Activated naive CD4-positive, alpha-beta T cell treated with anti-CD3 and anti-CD28 coated beads for 36 hours (primary cell): ENCODE data around the gene REEP3. TPM values are rescaled to one million over a fixed set of nuclear protein-coding genes. Genes with fewer than 3 reads are reported as not detected.
A peak's percentile ranks its signal among the peaks of the same experiment; 100 is the strongest.

Experiments
- CTCF ChIA-PET: fragments of 350-600 bp; sonication (Branson Sonifier 250); formaldehyde crosslinking; loops from one replicate; lab custom pipeline; 2021; ENCODE audit warnings: antibody characterized with exemption; lab: Charles Lee
- DNase-seq: peaks from one replicate; pipeline ENCODE4 v3.0.0-alpha.2; 2020
- H3K27ac Mint-ChIP-seq: one replicate; pipeline ENCODE4 v1.8.0; 2021; ENCODE audit warnings: mild to moderate bottlenecking, mixed read lengths
- H3K27me3 Mint-ChIP-seq: one replicate; pipeline ENCODE4 v1.8.0; 2021; ENCODE audit warnings: low read depth, mixed read lengths
- H3K36me3 Mint-ChIP-seq: one replicate; pipeline ENCODE4 v1.8.0; 2021; ENCODE audit warnings: low read depth, mixed read lengths
- H3K4me1 Mint-ChIP-seq: one replicate; pipeline ENCODE4 v1.8.0; 2021; ENCODE audit warnings: low read depth, mixed read lengths
- H3K4me3 Mint-ChIP-seq: one replicate; pipeline ENCODE4 v1.8.0; 2021; ENCODE audit warnings: mild to moderate bottlenecking, moderate library complexity, mixed read lengths
- H3K9me3 Mint-ChIP-seq: one replicate; pipeline ENCODE4 v1.8.0; 2021; ENCODE audit warnings: mixed read lengths
- intact Hi-C: fragments of 100-400 bp; cut with micrococcal nuclease; formaldehyde crosslinking; loops from one replicate; pipeline ENCODE4 v1.15.1; 2023
- total RNA-seq, 2 experiments: library from RNA; stranded (reverse); gene quantifications; one replicate each; pipeline ENCODE4 v1.2.3, GENCODE V29; 2021

REEP3 gene
- total RNA-seq, 2 experiments from 2014 or later: 11.2 to 11.9 TPM

DNA sequence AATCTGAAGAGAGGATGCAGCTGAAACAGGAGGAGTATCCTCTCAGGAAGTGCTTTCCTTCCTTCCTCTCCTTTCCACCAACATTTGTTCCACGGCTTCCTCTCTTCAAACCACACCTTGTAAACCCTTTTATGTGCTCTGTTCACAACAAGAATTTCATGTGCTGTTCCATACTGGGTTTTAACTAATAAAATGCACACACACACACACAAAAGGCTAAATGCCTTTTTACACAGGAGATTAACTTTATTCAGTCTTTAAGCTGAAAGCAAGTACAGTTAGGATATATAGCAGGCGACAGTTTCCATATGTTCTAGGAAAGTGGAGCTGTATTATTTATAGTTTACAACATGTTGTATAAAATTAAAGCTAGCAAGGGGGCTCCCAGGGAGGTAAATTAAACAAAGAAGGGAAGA is 106.7 kb downstream of the REEP3 start:
- Mint-ChIP-seq H3K27me3 (no peaks in the 10 kb centered on the region), H3K27ac (no peak overlapping the region), H3K4me1 (peaks cover 17% of the 10 kb centered on the region), H3K4me3 (no peak overlapping the region), H3K36me3 (no peaks in the 10 kb centered on the region), H3K9me3 (no peaks in the 10 kb centered on the region)
- intact Hi-C loops: loop anchor here (5.0 kb wide), 1 partner anchor 281 kb away; no protein-coding TSS in a partner anchor
- DNase-seq: no peak
- CTCF ChIA-PET: interaction anchor here (0.6 to 6.4 kb wide), 15 partner anchors 11 to 483 kb away, joined by 3 to 77 read pairs (median 7); partner anchors contain the start of gene REEP3

DNA sequence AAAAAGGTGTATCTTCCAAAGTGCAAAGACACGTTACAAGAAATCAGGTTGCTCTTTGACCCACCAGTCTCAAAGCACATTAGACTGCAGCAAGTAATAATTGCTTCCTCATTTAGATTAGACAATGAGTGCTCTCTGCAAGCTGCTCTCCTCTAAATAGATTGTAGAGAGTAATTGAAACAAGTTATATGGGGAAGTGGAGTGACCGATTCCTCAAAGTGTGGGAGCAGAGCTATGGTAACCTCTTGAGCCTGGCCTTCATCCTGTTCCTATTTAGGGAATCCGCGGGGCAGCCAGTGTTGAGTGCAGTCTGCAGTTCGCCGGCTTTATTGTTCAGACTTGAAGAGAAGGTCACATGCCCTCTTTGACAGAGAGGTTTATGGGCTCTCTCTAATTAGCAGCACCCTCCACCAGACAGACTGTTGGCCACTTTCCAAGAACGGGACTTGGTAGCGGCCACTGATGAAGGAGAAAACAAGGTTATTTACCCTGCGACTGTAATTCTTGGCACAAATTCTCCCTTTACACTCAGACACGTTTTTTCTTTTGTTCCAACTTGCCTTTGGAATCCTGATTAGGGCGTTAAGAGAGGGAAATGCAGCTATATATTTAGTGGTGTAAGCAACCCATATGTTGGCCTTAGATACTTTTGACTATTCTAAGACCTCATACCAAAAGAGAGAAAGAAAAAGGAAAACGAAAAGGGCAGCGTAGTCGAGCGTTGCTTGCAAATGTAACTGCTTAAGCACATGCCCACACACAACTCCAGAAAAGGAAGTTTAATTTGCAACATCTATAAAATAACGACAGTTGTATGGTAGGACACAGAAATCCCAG is 107.5 kb downstream of the REEP3 start:
- intact Hi-C loops: loop anchor here (1.0 to 5.0 kb wide), 12 partner anchors 17 to 812 kb away; partner anchors contain the start of genes EGR2, JMJD1C and NRBF2
- H3K36me3 Mint-ChIP-seq: no peaks in the 10 kb centered on the region
- H3K4me1 Mint-ChIP-seq: peaks cover 17% of the 10 kb centered on the region
- peak overlapping the region; percentile 3 for H3K27ac Mint-ChIP-seq
- CTCF ChIA-PET: interaction anchor here (0.6 to 6.4 kb wide), 40 partner anchors 10 to 656 kb away, joined by 3 to 77 read pairs (median 4); partner anchors contain the start of genes NRBF2 and REEP3
- no peaks in the 10 kb centered on the region for H3K27me3 Mint-ChIP-seq
- H3K4me3 Mint-ChIP-seq: peak overlapping the region; percentile 82
- peak; percentile 18 for DNase-seq
- H3K9me3 Mint-ChIP-seq: no peaks in the 10 kb centered on the region

DNA sequence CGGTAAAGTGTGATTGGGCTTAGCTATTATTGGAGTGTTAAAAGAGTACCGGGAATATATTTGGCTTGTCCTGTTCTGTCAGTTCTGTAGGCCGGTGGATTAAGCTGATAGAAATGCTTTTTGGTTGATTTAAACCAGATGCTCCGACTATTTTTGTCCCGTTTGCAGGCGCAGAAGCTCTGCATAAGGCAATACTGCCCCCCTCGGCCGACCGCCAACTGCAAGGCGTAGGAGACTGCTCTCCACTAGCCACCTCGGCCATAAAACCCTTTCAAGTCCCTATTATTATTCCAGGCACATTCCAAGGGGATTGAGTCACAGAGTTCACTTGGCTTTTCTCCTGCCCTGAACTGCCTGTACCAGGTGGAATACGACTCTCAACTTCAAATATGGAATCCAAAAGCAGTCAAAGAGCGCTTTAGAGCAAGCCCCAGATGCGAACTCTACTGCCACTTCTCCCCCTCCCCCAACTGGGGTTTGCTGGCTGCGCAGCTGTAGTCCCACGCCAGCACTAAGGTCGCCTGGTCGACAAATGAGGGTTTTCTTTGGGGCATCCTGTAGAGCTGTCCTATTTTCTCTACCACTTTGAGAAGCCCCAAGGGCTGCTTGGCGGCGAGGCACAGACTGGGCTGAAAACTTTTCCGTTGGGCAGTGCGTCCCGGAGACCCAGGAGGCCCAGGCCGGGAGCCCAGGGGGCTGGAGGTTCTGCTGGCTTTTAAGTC is 108.3 kb downstream of the REEP3 start:
- intact Hi-C loops: loop anchor here (1.0 to 5.0 kb wide), 13 partner anchors 18 to 813 kb away; partner anchors contain the start of genes EGR2, JMJD1C and NRBF2
- Mint-ChIP-seq H3K36me3 (no peaks in the 10 kb centered on the region), H3K4me1 (peaks cover 17% of the 10 kb centered on the region), H3K9me3 (no peaks in the 10 kb centered on the region), H3K4me3 (peak overlapping the region; percentile 82), H3K27ac (peak overlapping the region; percentile 69), H3K27me3 (no peaks in the 10 kb centered on the region)
- CTCF ChIA-PET: interaction anchor here (0.6 to 6.4 kb wide), 38 partner anchors 11 to 657 kb away, joined by 3 to 77 read pairs (median 4); partner anchors contain the start of genes NRBF2 and REEP3
- peak; percentile 89 for DNase-seq

DNA sequence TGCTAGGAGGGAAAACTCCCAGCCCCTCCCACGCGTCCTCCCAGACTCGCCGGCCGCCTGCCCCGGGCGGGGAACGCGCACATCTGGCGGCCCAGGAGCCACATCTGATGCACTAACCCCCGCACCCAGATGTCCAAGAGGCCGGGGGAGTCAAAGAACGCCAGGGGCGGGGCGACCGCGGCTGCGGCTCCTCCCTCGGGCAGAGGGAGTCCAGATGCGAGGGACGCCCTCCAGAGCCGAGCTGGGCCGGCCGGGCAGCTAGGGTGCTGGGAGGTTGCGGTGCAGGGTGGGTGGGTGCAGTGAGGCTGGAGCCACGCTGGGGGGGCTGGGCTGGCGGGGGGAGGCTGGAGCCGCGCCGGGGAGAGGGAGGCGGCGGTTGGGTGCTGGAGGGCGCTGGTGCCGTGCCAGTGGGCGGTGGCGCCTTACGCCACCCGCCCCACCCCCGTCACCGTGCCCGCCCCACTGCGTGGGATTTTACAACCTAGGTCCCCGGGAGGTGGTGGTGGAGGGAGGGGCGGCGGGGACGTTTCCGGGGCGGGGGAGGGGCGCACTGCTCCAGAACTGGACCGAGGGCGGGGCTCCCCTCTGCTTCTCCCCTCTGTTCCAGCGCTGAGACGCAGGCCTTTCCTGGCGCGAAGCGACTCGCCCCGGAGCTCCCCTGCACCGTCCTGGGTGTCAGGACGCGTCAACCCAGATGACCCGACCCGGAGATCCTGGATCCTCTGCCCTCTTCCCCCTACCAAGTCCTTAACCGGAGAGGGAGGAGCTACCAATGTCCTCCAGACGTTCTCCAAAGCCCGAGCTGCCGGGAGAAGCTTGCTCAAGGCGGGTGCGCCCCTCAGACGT is 109.1 kb downstream of the REEP3 start:
- peak; percentile 79 for DNase-seq
- Mint-ChIP-seq H3K36me3 (no peaks in the 10 kb centered on the region), H3K27me3 (no peaks in the 10 kb centered on the region), H3K27ac (peak overlapping the region; percentile 76), H3K9me3 (no peaks in the 10 kb centered on the region), H3K4me1 (peaks cover 17% of the 10 kb centered on the region), H3K4me3 (peak overlapping the region; percentile 87)
- CTCF ChIA-PET: interaction anchor here (0.6 to 6.4 kb wide), 20 partner anchors 14 to 498 kb away, joined by 3 to 77 read pairs (median 4); partner anchors contain the start of gene NRBF2
- intact Hi-C loops: loop anchor here (1.0 kb wide), 1 partner anchor 90 kb away; no protein-coding TSS in a partner anchor

DNA sequence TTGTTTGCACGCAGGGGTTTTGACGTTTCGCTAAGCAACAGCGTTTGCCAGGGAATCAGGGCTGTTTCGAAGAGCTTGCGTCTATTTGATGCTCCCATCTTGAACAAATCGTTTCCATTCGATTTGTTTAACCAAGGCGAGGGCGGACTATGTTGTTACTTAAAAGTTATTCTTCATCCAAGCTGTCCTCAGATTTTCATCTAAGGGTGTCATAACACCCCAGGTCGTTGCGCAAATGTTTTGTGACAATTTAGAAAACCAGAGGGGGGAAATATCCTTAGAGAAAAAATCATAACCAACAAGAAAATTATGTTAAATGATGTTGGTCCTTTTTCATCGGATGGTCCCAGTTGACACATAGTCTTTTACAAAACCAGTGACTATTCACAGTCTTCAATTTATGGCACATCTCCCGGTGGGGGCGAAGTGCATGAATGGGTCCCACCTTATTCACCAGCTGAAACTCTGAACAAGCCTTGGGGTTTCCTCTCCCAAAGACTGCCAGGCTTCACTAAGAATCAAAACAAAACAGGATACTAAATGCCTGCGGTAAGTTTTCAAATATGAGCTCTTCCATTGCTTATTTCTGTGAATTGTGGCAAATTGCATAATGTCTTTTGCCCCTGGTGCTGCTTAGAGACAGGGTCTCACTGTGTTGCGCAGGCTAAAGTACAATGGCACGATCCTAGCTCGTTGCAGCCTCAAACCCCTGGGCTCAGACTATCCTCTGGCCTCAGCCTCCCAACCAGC is 109.9 kb downstream of the REEP3 start:
- no peak for DNase-seq
- Mint-ChIP-seq H3K36me3 (no peaks in the 10 kb centered on the region), H3K27ac (peak overlapping the region; percentile 76), H3K9me3 (no peaks in the 10 kb centered on the region), H3K4me3 (peak overlapping the region; percentile 87), H3K4me1 (peaks cover 16% of the 10 kb centered on the region), H3K27me3 (no peaks in the 10 kb centered on the region)
- intact Hi-C loops: loop anchor here (1.0 kb wide), 1 partner anchor 89 kb away; no protein-coding TSS in a partner anchor
- CTCF ChIA-PET: interaction anchor here (0.6 to 6.4 kb wide), 12 partner anchors 15 to 463 kb away, joined by 3 to 77 read pairs (median 4); no protein-coding TSS in a partner anchor

DNA sequence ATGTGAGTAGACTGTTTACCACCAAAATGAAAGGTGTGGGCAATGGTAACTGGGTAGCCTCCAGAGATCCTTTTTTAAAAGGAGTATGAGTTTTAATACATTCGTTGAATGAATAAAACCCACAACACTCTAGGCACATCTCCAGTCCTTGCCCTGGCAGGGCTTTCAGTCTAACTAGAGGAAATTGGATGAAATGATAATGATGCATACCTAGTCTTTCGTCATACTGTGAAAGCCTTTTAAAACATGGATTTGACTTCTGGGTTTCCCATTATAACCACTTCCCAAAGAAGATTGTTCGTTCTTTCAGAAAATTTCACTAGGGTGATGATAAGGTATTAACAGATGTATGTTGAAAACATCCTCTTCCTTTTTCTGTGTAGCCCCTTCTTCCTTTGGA is 110.8 kb downstream of the REEP3 start:
- no peak for DNase-seq
- intact Hi-C loops: no loop called here
- no peak overlapping the region for H3K4me3 Mint-ChIP-seq
- H3K4me1 Mint-ChIP-seq: peaks cover 15% of the 10 kb centered on the region
- H3K9me3 Mint-ChIP-seq: no peaks in the 10 kb centered on the region
- H3K36me3 Mint-ChIP-seq: no peaks in the 10 kb centered on the region
- H3K27me3 Mint-ChIP-seq: no peaks in the 10 kb centered on the region
- no peak overlapping the region for H3K27ac Mint-ChIP-seq
- CTCF ChIA-PET: interaction anchor here (1.1 to 6.4 kb wide), 7 partner anchors 15 to 464 kb away, joined by 3 to 77 read pairs (median 7); no protein-coding TSS in a partner anchor

DNA sequence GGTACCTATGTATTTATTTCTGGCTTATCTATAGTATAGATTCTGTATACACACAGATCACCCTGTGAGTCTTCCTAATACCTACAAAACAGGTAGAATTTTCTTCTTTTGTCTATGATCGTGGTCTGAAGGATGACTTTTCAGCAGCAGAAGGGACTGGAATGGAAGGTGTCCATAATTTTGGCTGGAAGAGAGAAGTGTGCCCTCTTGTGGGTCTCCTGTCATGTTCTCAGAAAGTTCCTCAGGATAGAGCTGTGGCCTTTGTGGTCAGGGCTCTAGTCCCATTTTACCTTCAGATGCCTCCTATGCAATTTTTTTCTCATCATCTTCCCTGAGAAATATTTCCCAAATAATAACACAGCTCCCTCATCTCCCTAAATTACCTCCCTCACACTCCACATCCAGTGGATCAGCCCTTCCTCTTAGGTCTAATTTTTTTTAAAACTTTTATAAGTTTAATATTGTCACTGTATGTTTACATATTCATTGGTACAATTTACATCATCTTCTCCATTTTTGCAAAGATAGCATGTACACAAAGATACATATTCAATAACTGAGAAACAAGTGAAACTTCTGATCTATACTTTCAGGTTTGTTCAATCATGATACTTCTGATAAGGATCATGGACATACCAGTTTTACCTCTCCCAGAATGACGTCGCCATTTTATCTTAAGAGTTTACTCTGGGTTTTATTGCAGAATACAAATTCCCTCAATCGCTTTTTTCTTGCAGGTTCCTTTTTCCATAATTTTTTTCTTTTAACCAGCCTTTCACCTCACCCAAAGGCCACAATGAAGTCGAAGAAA is 112.7 kb downstream of the REEP3 start:
- Mint-ChIP-seq H3K27ac (no peak overlapping the region), H3K36me3 (no peaks in the 10 kb centered on the region), H3K9me3 (no peaks in the 10 kb centered on the region), H3K4me1 (peaks cover 9% of the 10 kb centered on the region), H3K4me3 (no peak overlapping the region), H3K27me3 (no peaks in the 10 kb centered on the region)
- peak; percentile 17 for DNase-seq
- CTCF ChIA-PET: interaction anchor here (0.7 to 1.8 kb wide), 5 partner anchors 87 to 467 kb away, joined by 3 to 7 read pairs (median 3); no protein-coding TSS in a partner anchor
- intact Hi-C loops: no loop called here

DNA sequence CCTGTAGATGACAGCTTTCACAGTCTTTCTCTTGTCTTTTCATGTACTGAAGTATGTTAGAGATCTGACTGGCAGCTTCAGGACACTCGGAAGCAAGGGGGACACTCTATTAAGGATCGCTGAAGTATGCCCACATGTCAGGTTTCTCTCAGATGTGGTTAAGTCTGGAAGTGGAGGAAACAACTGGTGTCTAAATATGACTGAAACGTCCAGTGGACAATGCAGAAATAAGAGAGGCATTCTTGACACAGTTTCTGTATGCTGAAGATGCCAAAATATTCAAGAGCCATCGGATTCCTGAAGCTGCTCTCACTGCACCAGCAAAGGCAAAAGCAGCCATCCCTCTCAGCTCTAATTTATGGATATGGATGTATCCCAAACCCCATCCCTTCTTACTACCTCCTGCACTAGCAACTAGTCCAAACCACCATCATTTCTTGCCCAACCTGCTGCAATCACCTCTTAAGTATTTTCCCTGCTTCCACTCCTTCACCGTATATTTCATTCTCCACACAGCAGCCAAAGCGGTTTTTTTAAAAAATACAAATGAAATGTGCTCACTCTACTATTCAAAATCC is 113.4 kb downstream of the REEP3 start:
- Mint-ChIP-seq H3K4me3 (no peak overlapping the region), H3K9me3 (no peaks in the 10 kb centered on the region), H3K4me1 (peaks cover 6% of the 10 kb centered on the region), H3K36me3 (no peaks in the 10 kb centered on the region), H3K27me3 (no peaks in the 10 kb centered on the region), H3K27ac (no peak overlapping the region)
- DNase-seq: no peak
- CTCF ChIA-PET: interaction anchor here (1.0 to 1.2 kb wide), 2 partner anchors 86 to 468 kb away, joined by 3 to 4 read pairs; no protein-coding TSS in a partner anchor
- intact Hi-C loops: no loop called here

DNA sequence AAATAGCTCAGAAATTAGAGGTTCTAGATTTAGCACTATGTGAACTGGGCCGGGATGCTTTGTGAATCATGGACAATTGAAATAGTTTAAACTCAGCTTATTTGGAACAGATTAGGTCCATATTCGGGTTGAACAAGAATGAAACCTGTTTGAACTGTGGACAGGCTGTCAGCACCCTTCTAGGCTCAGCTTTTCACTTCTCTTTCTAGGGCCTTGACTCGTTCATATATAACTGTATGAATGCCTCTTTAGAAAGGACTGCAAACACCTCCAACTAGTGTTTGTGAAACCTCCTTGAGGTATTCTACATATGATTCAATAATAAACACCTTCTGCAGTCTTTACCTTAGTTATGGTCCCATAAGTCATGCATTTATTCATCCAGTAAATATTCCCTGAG is 115.6 kb downstream of the REEP3 start:
- H3K27ac Mint-ChIP-seq: no peak overlapping the region
- H3K9me3 Mint-ChIP-seq: no peaks in the 10 kb centered on the region
- CTCF ChIA-PET: interaction anchor here (0.7 to 1.1 kb wide), 2 partner anchors 82 to 470 kb away, joined by 3 to 5 read pairs; no protein-coding TSS in a partner anchor
- intact Hi-C loops: no loop called here
- H3K36me3 Mint-ChIP-seq: no peaks in the 10 kb centered on the region
- H3K27me3 Mint-ChIP-seq: no peaks in the 10 kb centered on the region
- DNase-seq: no peak
- no peak overlapping the region for H3K4me3 Mint-ChIP-seq
- H3K4me1 Mint-ChIP-seq: no peaks in the 10 kb centered on the region

DNA sequence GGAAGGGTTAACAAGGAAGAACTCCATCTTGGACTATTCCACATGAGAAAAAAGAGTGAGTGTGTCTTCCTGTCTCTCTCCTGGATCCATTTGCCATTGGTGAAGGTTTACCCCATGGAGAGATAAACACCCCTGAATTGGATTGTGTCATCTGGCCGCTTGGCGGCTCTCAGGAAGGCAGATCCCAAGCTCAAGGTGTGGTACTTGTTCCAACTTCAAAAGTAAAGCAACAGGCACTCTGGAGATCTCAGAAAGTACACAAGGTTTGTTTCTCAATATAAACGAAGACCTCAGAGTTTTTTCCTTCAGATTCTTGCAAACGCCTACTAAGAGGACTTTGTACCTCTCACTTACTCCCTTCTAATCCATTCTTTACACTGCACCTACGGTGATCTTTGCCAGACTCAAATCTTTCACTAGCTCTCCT is 116.7 kb downstream of the REEP3 start:
- Mint-ChIP-seq H3K36me3 (no peaks in the 10 kb centered on the region), H3K27ac (no peak overlapping the region), H3K27me3 (no peaks in the 10 kb centered on the region), H3K4me3 (no peak overlapping the region), H3K9me3 (no peaks in the 10 kb centered on the region), H3K4me1 (no peaks in the 10 kb centered on the region)
- DNase-seq: no peak
- CTCF ChIA-PET: no interaction called here
- intact Hi-C loops: no loop called here
